Activated B cell treated with CpG ODN at 0.5 μM for 24 hours (primary cell): Measurements from ENCODE around the gene TBC1D16. TPM values are rescaled to one million over a fixed set of nuclear protein-coding genes. Genes with fewer than 3 reads are reported as not detected.
A peak's percentile ranks its signal among the peaks of the same experiment; 100 is the strongest.

Experiments
- ATAC-seq: fragments of 200-7000 bp; cut with Tn5 transposase; one replicate; pipeline ENCODE4 v1.10.0; 2021; ENCODE audit warnings: low read depth, mild to moderate bottlenecking, moderate library complexity
- CTCF ChIA-PET: fragments of 350-600 bp; sonication (Branson Sonifier 250); formaldehyde crosslinking; loops from one replicate; lab custom pipeline; 2021; ENCODE audit warnings: antibody characterized with exemption; lab: Charles Lee
- POLR2A ChIA-PET: fragments of 350-600 bp; sonication (Branson Sonifier 250); formaldehyde crosslinking; loops from one replicate; lab custom pipeline; 2021; ENCODE audit warnings: antibody characterized with exemption; lab: Charles Lee
- DNase-seq: peaks from one replicate; pipeline ENCODE4 v3.0.0; 2022
- H3K27ac Mint-ChIP-seq: one replicate; pipeline ENCODE4 v1.8.0; 2020; ENCODE audit warnings: mixed read lengths
- H3K27me3 Mint-ChIP-seq: one replicate; pipeline ENCODE4 v1.8.0; 2021; ENCODE audit warnings: mixed read lengths
- H3K36me3 Mint-ChIP-seq: one replicate; pipeline ENCODE4 v1.8.0; 2021; ENCODE audit warnings: low read depth, mixed read lengths
- H3K4me1 Mint-ChIP-seq: one replicate; pipeline ENCODE4 v1.8.0; 2021; ENCODE audit warnings: mixed read lengths
- H3K4me3 Mint-ChIP-seq: one replicate; pipeline ENCODE4 v1.8.0; 2020; ENCODE audit warnings: mild to moderate bottlenecking, mixed read lengths
- H3K9me3 Mint-ChIP-seq: one replicate; pipeline ENCODE4 v1.8.0; 2020; ENCODE audit warnings: mixed read lengths
- intact Hi-C: fragments of 100-400 bp; cut with micrococcal nuclease; formaldehyde crosslinking; loops from one replicate; pipeline ENCODE4 v1.15.1; 2024
- total RNA-seq: library from RNA; stranded (reverse); gene quantifications from 2 replicates; pipeline ENCODE4 v1.2.3, GENCODE V29; 2022
- TF ChIP-seq, protein P1 (sequence below): fragments of 200-600 bp; IDR thresholded peaks from one replicate; pipeline ENCODE4 v1.8.0; 2022; ENCODE audit warnings: antibody characterized with exemption, mild to moderate bottlenecking

TBC1D16 gene
- total RNA-seq, 1 donor from 2014 or later = 2.6 TPM

DNA sequence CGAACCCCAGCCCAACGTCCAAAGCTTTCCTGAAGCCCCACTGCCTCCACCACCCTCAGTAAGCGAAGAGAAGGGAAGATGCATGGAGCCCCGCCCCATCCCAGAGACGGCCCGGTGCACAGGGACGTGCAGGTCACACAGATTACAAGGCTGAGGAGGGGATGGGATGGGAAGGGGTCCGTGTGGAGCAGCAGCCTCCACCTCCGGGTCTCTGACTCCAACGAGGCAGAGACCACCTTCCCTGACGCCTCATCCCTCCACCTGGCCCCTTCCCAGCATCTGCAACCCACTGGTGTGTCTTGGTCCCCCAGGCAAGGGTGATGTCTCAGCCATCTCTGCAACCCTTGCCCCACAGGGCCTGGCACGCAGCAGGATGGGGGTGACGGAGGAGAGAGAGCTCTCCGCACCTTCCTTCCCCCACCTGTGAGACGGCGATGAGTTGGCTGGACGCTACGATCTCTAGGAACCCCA is 58.5 kb downstream of the TBC1D16 start:
- DNase-seq (no peak), ATAC-seq (no peak)
- Mint-ChIP-seq H3K27me3 (peaks cover 3% of the 10 kb centered on the region), H3K27ac (no peak overlapping the region), H3K9me3 (no peaks in the 10 kb centered on the region), H3K36me3 (no peaks in the 10 kb centered on the region), H3K4me1 (no peaks in the 10 kb centered on the region), H3K4me3 (no peak overlapping the region)
- intact Hi-C loops = no loop called here
- ChIA-PET CTCF (no interaction called here), POLR2A (no interaction called here)
- TF ChIP-seq, protein P1, sequence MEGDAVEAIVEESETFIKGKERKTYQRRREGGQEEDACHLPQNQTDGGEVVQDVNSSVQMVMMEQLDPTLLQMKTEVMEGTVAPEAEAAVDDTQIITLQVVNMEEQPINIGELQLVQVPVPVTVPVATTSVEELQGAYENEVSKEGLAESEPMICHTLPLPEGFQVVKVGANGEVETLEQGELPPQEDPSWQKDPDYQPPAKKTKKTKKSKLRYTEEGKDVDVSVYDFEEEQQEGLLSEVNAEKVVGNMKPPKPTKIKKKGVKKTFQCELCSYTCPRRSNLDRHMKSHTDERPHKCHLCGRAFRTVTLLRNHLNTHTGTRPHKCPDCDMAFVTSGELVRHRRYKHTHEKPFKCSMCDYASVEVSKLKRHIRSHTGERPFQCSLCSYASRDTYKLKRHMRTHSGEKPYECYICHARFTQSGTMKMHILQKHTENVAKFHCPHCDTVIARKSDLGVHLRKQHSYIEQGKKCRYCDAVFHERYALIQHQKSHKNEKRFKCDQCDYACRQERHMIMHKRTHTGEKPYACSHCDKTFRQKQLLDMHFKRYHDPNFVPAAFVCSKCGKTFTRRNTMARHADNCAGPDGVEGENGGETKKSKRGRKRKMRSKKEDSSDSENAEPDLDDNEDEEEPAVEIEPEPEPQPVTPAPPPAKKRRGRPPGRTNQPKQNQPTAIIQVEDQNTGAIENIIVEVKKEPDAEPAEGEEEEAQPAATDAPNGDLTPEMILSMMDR = no peak

GRCh38 chr17:79976451-79976850 is 59.2 kb downstream of the TBC1D16 start:
- no peak overlapping the region for H3K27ac Mint-ChIP-seq
- ATAC-seq = no peak
- CTCF ChIA-PET = interaction anchor here (0.9 kb wide), 1 partner anchor 11 kb away, joined by 3 read pairs; no protein-coding TSS in a partner anchor
- DNase-seq = no peak
- intact Hi-C loops = no loop called here
- H3K27me3 Mint-ChIP-seq = peaks cover 3% of the 10 kb centered on the region
- no peaks in the 10 kb centered on the region for H3K36me3 Mint-ChIP-seq
- H3K4me3 Mint-ChIP-seq = no peak overlapping the region
- no peaks in the 10 kb centered on the region for H3K9me3 Mint-ChIP-seq
- POLR2A ChIA-PET = no interaction called here
- TF ChIP-seq, protein P1 = no peak
- no peaks in the 10 kb centered on the region for H3K4me1 Mint-ChIP-seq

DNA sequence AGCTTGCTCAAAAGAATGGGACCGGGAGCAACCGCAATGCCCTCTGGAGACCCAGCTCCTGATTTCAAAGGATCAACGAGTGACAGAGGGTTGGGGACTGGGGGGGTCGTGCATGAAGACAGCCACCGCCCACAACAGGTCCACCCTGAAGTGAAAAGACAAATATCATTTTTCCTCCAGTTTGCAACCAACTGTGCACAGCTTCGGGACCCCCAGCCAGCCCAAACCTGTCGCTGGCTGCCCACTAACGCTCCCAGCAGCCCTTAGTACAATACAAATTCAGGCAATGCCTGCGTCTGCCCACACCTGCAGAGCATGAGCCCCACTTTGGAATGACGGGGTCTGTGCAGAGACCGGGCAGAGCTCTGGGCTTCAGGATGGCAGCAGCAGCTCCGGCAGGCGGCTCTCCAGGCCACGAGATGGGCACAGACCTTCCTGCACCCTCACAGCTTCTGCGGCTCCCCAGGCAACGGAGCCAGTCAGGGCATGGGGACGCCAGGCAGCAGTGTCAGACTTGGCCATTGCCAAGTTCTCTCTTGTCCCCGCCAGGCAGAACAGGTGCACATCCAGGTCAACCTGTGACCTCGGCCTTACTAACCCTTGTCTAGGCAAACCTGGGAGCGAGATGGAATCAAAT is 60.1 kb downstream of the TBC1D16 start:
- no peaks in the 10 kb centered on the region for H3K36me3 Mint-ChIP-seq
- ChIA-PET POLR2A (no interaction called here), CTCF (interaction anchor here (0.9 to 2.4 kb wide), 6 partner anchors 10 to 229 kb away, joined by 3 to 9 read pairs (median 3); no protein-coding TSS in a partner anchor)
- H3K27me3 Mint-ChIP-seq = peaks cover 3% of the 10 kb centered on the region
- ATAC-seq (no peak), DNase-seq (no peak)
- intact Hi-C loops = no loop called here
- H3K4me3 Mint-ChIP-seq = no peak overlapping the region
- no peaks in the 10 kb centered on the region for H3K9me3 Mint-ChIP-seq
- H3K4me1 Mint-ChIP-seq = peaks cover under 1% of the 10 kb centered on the region
- TF ChIP-seq, protein P1 = no peak
- H3K27ac Mint-ChIP-seq = no peak overlapping the region

DNA sequence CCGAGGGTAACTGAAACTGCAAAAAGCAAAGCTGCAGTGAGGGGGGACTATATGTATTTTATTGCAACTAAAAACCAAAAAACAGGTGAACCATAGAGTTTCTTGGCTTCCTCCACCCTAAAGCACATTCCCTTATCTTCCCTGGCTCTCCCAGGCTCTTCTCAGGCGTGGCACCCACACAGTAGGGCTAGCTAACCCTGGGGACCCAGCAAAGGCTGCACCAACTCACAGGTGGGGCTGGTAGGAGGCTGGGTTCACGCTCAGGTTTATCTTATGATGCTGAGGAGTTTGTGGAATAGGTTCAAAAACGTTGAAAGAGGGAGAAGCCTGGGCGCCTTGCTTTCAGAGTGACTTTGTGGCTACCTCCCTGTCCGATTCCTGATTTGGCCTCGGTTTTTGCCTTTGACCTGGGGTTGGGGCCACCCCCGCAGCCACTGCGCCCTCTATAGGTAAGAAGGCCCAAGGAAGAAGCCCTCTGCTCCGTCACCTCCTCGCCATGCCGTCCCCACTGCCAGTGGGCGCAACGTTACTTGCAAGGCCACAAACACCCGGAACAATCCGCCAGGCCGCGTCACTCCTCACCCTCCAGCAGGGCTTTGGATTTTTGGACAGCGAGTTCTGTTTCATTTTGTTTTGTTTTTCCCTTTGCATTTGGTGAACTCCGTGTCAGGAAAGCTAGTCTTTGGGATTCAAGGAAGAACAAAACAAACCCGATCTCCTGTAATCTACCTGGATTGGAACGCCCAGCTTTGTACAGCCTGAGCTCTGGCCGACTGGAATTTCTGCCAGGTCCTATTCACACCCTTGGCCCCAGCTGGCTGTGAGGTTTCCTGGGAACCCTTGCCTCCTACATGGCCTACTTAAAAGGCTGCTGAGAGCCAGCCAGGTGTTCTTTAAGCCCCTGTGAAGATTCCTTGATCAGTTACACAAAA is 60.8 kb downstream of the TBC1D16 start:
- H3K9me3 Mint-ChIP-seq = no peaks in the 10 kb centered on the region
- peaks cover 8% of the 10 kb centered on the region for H3K4me1 Mint-ChIP-seq
- H3K27ac Mint-ChIP-seq = no peak overlapping the region
- TF ChIP-seq, protein P1 = no peak
- ChIA-PET CTCF (interaction anchor here (0.9 to 2.4 kb wide), 6 partner anchors 19 to 229 kb away, joined by 3 to 9 read pairs (median 3); no protein-coding TSS in a partner anchor), POLR2A (interaction anchor here (1.2 kb wide), 1 partner anchor 37 kb away, joined by 3 read pairs; no protein-coding TSS in a partner anchor)
- H3K4me3 Mint-ChIP-seq = no peak overlapping the region
- intact Hi-C loops = no loop called here
- no peak for DNase-seq
- ATAC-seq = peak; percentile 31
- no peaks in the 10 kb centered on the region for H3K36me3 Mint-ChIP-seq
- H3K27me3 Mint-ChIP-seq = peaks cover 3% of the 10 kb centered on the region
